ENCODE results near the gene FAM110C.

FAM110C gene

DNA sequence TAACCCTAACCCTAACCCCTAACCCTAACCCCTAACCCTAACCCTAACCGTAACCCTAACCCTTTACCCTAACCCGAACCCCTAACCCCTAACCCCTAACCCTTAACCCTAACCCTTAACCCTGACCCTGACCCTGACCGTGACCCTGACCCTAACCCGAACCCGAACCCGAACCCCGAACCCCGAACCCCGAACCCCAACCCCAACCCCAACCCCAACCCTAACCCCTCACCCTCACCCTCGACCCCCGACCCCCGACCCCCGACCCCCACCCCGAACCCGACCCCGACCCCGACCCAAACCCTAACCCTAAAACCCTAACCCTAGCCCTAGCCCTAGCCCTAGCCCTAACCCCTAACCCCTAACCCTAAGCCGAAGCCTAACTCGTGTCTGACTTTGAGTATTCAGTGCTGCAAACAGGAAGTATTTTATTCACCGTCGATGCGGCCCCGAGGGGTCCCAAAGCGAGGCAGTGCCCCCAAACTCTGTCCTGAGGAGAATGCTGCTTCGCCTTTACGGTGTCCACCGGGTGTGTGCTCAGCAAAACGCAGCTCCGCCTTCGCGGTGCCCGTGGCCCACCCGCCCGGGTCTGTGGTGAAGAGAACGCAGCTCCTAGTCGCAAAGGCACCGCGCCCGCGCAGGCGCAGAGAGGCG lies 36.0 kb downstream of the FAM110C start:
- Histone ChIP-seq H3K27ac (no peak overlapping the region), H3K9me3 (ENCODE audit: severe bottlenecking) (peaks cover 11% of the 10 kb centered on the region), H3K4me3 (ENCODE audit: low read depth, low read length) (no peak overlapping the region), H3K27me3 (ENCODE audit: insufficient read depth, low read depth, severe bottlenecking) (no peaks in the 10 kb centered on the region), H3K36me3 (no peaks in the 10 kb centered on the region)
- no peak for DNase-seq
- TF ChIP-seq CTCF (IDR thresholded peaks at IDR 0.05; ENCODE audit: low read depth, low read length): no peak
